Measurements from ENCODE around the gene OR2T11.
A peak's percentile ranks its signal among the peaks of the same experiment; 100 is the strongest.
"Not testable (repeated sequence)": the region's sequence is repeated elsewhere in the genome, so short reads cannot be mapped to it uniquely, and the experiment has no call there.

OR2T11 gene, protein sequence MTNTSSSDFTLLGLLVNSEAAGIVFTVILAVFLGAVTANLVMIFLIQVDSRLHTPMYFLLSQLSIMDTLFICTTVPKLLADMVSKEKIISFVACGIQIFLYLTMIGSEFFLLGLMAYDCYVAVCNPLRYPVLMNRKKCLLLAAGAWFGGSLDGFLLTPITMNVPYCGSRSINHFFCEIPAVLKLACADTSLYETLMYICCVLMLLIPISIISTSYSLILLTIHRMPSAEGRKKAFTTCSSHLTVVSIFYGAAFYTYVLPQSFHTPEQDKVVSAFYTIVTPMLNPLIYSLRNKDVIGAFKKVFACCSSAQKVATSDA

GRCh38 chr1:248634991-248635390, at the start of gene OR2T11:
Gene OR2T11, minus strand, starts transcription at chr1:248635091. Its CDS starts 7,963 bp downstream, at chr1:248627128.
- not testable (repeated sequence) for DNase-seq (ENCODE audit: low read depth)

DNA sequence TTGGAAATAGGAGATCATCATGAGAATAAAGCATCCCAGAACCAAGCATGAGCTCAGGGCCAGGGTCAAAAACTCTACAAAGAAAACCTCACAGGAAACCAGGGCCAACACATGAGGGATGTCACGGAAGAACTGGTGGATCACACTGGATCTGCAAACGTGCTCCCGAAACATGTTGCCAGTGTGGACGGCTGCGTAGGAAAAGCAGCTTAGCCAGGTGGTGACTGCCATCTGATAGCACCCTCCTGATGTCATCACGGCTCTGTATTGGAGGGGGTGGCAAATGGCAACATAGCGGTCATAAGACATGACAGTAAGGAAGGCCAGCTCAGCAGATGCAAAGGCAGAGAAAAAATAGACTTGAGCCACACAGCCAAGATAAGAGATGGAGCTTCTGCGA, 46.8 kb upstream of the OR2T11 start:
- no peak for DNase-seq (ENCODE audit: low read depth)

DNA sequence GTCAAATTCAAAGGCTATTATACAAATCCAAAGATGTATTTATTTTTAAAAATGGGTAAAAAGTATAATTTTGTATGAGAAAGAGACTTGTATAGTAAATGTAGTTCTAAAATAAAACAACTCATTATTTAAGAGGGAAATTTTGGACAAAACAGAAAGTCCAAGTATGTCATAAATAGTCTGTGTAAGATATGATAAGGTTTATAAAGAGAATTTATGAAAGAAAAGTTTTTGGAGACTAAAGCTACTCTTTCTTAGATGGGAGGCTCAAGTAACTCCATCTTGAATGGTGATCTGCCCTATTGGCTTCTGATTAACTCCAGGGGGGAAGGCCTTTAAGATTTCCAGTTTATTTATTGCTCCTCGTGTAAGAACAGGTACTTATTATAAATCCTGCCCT, 35.1 kb upstream of the OR2T11 start:
- no peak for DNase-seq (ENCODE audit: low read depth)

- not testable (repeated sequence) for DNase-seq (ENCODE audit: low read depth)
Measured at GRCh38 chr1:248663453-248664328, 28.8 kb upstream of the OR2T11 start.

GRCh38 chr1:248656797-248657196, 21.9 kb upstream of the OR2T11 start:
- DNase-seq (ENCODE audit: low read depth), result not testable (repeated sequence)

DNA sequence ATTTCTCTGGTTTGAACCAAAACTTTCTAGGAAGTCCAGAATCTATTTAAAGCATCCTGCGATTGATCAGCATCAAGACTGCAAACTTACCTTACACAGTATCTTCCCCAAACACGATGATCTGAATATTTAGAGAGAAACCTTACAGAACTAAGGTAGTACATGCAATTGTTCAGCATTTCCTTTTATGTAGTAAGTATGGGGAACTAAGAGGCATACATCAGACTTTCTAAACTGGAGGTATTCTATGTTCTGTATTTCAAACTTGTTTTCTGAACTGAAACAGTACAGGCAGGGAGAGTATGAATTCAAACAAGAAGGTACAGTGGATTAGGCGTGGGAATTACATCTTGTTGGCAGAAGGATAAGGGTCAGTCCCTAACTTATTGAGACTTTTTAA, 20.5 kb upstream of the OR2T11 start, which contains the start of gene OR2T27:
TSS of gene OR2T27 (minus strand) at position 175 of the 400 bp plus-strand sequence. CDS start 4,644 bp downstream, outside the sequence.
- DNase-seq (ENCODE audit: low read depth), result not testable (repeated sequence)

- not testable (repeated sequence) for DNase-seq (ENCODE audit: low read depth)
Measured at GRCh38 chr1:248648770-248649536, 14.1 kb upstream of the OR2T11 start.

DNA sequence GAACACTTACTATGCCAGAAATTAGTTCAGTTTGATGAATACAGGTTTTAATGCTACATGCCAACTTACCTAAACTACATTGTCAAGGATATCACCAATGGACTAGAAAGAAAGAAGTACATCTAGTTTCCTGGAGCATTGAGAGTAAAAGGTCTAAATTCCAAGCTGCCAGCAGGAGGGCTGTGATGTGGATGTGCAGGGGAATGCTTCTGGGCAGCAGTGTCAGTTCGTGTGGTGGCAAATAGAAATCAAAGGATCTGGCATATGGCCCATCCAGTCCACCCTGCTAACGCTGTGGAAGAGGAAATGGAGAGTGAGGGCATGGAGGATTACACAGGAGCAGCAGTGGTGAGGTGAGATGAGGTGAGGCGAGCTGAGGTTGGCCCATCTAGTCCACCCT, 10.3 kb upstream of the OR2T11 start, which contains the start of gene OR2T35:
TSS of gene OR2T35 (minus strand) at position 101 of the 400 bp plus-strand sequence. CDS start 6,020 bp downstream, outside the sequence.
- not testable (repeated sequence) for DNase-seq (ENCODE audit: low read depth)

- not testable (repeated sequence) for DNase-seq (ENCODE audit: low read depth)
Measured at GRCh38 chr1:248642971-248643651, 8.2 kb upstream of the OR2T11 start.

- DNase-seq (ENCODE audit: low read depth), result not testable (repeated sequence)
Measured at GRCh38 chr1:248641583-248641982, 6.7 kb upstream of the OR2T11 start.

- not testable (repeated sequence) for DNase-seq (ENCODE audit: low read depth)
Measured at GRCh38 chr1:248640906-248641305, 6.0 kb upstream of the OR2T11 start.

GRCh38 chr1:248639652-248640051, 4.8 kb upstream of the OR2T11 start:
- DNase-seq (ENCODE audit: low read depth), result not testable (repeated sequence)

GRCh38 chr1:248636612-248637011, 1.7 kb upstream of the OR2T11 start:
- not testable (repeated sequence) for DNase-seq (ENCODE audit: low read depth)

DNA sequence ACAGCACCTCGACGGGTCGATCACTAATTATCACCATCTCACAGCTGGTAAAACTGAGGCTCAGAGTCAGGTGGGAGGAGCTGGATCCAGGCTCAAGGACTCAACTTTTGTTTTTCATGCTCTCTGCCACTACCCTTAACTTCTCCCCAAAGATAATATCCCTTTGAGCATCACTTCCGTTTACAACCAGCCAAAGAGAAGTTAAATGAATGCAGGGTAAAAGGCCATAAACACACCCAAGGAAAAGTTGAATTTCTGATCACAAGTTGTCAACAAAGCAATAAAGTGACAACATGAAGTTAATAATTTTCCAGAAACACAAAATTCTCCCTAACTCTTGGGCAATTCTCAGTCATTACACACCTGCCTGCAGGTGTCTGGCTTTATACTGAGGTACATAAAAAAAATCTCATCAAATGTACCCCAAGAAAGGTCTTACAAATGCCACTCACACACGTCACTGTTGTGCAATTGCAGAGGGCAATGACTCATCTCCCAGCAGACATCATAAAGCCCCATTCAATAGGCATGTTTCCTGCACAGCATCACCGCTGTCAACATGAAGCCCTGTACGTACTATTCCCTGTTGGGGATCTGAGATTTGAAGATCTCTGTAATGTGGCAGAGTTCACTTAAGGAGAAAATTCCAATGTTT, 3.4 kb downstream of the OR2T11 start:
- no peak for DNase-seq (ENCODE audit: low read depth)

GRCh38 chr1:248630551-248630950, 4.3 kb downstream of the OR2T11 start:
- DNase-seq (ENCODE audit: low read depth), result no peak

DNA sequence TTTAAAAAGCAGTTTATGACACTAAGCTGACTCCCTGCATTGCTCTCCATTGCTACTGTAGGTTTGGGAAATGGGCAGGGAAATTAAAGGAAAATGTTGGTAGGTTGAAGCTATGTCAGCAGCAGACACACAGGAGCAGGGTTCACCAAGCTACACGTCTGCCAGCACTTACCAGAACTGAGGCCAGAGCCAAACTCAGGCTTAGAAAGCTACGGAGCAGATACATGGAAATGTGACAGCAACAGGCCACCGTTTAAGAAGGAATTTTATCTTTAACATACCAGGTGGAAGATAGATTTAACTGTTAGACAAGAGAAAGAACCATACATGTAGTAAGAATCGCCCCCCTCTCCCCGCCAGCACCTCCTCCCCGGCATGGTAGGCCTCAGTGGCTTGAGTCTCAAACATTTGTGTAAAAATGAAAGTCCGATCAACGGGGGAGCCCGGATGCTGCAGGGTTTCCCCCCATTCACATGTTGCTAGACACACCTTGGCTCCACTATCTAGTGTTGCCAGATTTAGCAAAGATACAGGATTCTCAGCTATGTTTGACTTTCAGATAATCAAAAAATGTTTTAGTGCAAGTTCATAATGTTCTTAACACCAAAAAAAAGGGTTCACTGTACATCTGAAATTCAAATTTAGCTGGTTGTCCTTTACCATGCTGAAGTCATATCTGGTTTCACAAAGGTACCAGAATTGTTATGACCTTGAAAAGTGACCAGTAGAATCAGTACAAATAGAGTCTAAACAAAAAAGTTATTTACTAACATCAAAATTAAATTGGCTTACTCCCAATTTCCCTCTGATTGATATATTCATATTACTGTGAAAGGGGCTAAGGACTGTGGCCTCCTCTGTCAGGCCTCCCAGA, 6.7 kb downstream of the OR2T11 start:
- no peak for DNase-seq (ENCODE audit: low read depth)

GRCh38 chr1:248625971-248626370, 8.9 kb downstream of the OR2T11 start:
- DNase-seq (ENCODE audit: low read depth), result no peak

GRCh38 chr1:248625166-248625565, 9.7 kb downstream of the OR2T11 start:
- DNase-seq (ENCODE audit: low read depth), result no peak

DNA sequence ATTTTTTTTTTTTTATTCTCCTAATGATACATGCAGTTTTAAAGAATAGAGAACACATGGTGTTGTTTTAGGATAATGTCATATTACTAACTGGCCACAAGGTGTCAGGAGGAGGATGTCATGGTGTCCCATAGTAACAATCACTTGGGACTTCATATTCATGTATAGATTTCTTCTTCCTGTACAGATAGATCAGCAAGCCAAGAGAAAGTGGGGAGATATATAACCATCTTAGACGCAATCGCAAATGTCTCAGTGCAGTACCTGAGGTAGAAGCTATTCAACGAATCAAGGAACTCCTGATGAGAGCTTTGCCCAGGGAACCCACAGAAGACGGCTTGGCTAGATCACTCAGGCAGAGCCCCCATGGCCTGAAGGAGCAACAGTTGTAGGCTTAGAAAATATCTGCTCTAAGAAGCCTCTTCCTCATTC, 12.3 kb downstream of the OR2T11 start:
- DNase-seq (ENCODE audit: low read depth), result peak; percentile 18

- DNase-seq (ENCODE audit: low read depth), result no peak
Measured at GRCh38 chr1:248621770-248622169, 13.1 kb downstream of the OR2T11 start.

All from CMK (cell line).